GM18499 (cell line): ENCODE data around the gene PDHA2.
"Not testable (repeated sequence)": the region's sequence is repeated elsewhere in the genome, so short reads cannot be mapped to it uniquely, and the experiment has no call there.

Experiments used
- ATAC-seq: cut with Tn5 transposase; IDR thresholded peaks from one replicate; pipeline ENCODE4 v1.9.1; 2021; ENCODE audit warnings: moderate number of reproducible peaks; ENCODE audit not compliant: insufficient read depth, unreplicated experiment

The PDHA2 gene

DNA sequence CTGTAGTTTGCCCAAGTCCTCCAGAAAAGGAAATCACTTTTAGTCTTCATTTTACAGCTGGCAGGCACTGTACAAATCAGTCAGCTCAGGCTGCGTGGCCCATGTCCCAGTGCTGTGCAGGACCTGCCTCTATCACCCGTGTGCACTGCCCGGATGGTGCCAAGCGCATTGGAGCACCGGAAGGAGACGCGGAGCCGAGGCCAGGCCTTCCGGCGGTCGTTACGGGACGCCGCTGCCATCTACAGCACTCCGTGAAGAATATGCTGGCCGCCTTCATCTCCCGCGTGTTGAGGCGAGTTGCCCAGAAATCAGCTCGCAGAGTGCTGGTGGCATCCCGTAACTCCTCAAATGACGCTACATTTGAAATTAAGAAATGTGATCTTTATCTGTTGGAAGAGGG, at the start of gene PDHA2:
PDHA2 (plus strand) TSS at position 203 of the 400 bp plus-strand sequence; CDS start at position 261, 58 bp downstream.
- ATAC-seq, result no peak

DNA sequence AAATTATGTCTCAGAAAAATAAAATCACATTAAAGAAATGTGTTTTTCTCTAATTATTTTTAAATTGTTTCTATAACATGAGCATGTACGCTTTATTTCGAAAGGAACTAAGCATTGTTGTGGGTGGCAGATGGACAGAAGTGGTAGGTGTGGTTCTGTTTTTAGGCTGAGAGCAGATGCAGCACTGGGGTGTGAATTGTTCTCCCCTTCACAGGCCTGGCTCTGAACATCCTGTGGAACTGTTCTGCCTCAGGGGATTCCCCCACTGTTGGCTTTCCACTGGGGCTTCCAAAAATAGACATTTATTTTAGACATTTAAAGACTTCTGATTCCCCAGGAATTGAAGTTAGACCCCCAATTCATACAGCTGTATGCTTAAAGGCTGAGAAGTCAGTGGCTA, 41.9 kb upstream of the PDHA2 start:
- ATAC-seq, result no peak

DNA sequence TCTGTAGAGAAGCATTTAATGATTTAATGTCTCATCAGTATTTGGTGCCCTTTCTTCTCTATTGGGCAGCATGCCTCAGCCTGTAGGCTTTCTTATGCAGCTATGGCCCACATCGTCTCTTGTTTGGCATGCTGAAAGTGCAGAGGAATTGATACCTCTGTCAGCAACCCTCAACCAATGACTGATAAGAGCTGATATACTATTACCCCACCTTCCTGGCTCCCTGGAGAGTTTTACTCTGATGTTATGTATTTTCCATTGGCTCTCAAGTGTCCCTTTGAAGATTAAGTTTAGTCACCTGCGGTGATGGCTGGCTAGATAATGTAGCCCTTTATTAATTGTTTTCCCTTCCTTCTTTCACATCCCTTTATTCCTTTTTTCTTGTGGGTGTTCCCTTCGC, 41.2 kb upstream of the PDHA2 start:
- ATAC-seq, result no peak

DNA sequence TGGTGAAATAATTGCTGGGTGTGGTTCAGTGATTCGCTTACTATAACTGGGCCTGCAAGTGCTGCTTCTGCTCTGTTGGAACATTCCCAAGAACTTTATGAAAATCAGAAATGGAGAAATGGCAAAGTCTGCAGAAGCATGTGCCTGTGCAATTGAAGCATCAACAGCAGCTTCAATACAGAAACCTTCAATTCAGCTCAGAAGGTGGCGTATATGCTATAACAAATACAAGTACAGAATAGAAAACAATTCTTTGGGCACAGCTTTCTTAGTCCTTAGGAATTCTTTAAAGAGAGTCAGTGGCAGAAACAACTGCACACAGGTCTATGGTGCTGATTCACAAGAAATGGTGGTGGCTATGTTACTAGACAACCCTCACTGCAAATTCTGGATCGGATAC, 18.0 kb upstream of the PDHA2 start:
- ATAC-seq, result no peak

DNA sequence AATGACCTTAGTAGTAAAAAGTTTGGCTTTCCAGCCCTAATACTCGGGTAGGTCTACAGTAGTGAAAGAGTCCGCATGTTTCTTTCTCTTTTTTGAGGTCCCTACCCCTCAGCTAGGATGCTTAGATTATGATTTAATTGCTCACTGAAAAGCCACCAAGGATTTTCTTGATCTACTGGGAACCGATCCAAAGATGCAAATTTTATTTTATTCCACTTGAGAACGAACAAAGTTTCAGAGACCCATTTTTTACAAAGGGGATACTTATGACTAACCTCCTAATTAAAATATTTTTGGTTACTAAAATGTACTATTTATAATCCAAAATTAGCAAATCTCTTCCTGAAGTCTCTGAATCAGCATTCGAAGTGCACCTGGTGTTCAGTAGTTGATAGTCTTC, 14.3 kb upstream of the PDHA2 start:
- ATAC-seq, result no peak

DNA sequence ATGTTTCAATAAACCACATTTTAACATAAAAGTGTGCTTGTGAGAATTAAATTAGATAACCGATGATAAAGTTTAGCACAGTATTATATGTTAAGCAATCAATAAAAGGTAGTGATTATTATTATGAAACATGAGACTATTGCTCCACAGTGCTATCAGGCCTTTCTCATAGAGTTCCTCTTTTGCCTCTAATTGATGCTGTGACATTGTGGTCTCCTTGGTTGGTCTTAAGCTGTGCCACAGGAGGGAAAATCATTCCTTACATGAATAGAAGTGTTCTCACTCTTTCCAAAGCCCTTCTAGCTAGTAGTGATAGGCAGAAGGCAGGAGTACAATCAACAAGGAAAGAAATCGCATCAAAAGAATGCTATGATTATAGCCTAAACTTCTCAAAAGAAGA, 9.2 kb upstream of the PDHA2 start:
- no peak for ATAC-seq

DNA sequence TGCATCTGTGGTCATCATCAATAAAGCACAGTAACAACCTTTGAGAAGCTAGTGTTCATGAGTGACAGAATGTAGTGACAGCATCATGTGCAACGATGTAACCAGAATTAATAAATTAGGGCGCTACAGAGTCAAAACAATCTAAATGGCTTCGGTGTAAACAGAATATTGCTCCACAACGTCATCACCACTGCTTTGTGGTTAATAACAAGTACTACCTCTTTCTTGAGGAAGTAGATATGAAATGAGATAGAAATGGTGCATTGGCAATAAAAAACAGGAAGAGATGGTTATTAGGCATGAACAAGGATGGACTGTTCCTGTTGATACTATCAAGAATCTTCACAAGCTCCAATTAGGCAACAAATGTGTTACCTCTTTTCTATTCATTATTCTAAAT, 8.7 kb upstream of the PDHA2 start:
- no peak for ATAC-seq

DNA sequence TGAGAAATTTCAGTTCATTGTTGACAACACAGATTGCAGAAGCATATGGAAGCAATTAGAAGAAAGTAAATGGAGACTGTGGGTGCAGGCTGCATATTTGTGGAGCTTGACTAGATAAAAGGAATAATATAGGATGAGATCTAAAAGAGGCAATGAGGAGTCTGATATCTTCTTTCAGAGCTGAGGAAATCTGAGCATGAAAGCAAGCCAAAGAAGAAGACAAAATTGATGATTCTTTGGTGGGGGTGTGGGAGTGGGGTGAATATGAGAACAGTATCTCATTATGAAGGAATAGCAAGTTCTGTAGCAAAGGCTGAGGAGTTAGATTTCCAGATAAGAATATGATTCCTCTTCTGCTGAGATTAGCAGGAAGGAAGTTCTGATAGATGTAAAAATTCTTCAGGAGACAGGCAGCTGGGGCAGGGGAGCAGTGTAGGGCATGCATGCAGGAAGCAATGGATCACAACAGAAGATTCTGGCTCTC, 6.1 kb upstream of the PDHA2 start:
- ATAC-seq, result no peak

DNA sequence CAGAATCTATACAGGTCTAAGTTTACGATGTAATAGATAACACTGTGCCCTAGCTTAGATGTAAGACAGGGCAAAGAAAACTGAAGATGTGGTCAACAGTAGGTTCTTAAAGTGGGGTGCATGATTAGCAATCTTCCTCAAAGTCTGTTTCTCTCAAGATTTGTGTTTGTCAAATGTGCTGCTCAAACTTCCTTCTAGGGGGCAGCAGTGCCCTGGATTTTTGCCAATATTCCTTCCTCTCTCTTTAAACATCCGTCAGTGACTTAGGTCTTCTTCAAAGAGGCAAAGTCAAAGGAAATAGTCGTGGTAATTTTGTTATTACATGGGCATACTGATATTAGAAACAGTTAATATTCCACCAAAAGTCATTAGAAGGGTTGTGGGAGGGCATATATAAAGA, 4.2 kb upstream of the PDHA2 start:
- no peak for ATAC-seq

DNA sequence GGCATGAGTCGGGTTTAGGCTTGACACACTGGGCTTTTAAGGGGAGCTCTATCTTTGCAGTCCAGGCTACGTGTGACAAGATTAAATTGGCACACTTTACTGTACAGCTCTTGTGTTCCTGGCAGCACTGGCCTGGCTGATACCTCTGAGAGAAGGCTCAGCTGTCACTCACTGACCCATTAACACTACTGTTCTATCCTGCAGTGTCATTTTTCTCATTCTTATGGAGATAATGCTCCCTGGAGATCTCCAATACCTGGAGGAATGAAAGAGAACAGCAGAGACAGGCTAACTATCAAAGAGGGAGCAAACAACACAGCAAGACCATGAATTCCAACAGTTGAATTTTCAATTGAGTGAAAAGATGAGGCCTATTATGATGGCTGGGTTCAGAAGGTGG, 1.7 kb upstream of the PDHA2 start:
- ATAC-seq, result no peak

DNA sequence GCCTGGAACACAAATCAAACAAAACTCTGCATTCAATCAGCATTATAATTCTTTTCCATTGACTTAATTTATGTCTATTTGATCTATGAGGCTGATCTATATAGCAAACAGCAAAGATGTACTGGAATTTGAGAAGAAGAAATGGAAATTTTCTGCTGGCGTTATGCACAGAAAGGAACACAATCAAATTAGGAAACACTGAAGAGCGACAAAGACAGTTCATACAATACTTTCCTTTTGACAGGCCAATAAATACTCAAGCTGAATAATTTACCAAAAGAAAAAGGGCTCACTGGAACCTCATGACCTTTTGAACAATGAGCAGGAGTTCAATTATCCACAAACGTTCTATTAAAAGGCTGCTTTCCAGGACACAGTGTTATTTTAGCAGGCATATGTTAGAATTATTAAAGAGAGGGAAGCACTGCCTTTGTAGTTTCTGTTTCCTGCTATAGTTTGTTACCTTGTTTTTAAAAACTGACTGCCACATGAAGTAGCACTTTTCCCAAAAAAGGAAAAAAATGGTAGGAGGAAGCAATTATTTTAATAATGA, 8.1 kb downstream of the PDHA2 start:
- ATAC-seq, result no peak

DNA sequence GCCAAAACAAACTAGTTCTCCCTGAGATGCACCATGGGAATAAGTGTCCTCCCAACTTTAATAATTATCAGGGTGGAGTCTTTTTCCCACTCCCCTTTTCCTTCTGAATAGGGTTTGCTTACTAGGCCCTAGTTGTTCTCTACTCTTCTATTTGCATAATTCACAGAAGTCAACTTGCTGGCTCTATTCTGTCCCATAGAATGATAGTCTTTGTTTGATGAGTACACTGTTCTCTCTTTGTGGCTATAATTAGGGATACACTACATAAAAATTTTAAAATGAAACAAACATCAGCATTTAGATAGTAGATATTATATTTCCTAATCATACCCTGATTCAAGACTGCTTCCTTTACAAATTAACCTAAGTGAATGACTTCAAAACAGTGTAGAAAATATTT, 10.3 kb downstream of the PDHA2 start:
- no peak for ATAC-seq

DNA sequence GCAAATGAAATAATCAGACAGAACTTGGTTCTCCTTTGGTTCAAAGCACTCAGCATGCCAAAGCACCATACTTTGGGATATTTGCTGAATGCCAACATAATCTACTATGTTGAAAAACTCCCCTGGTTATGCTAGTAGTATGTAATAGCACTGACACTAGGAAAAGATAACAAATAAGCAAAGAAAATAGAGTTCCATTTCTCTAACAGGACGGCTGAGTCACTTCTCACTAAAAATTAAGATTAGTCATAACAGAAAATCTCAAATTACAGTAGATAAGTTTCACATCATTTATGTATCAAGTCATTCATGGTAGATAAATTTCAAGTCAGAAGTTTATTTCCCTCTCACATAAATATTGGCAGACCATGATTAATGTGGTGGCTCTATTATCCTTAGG, 17.9 kb downstream of the PDHA2 start:
- no peak for ATAC-seq

DNA sequence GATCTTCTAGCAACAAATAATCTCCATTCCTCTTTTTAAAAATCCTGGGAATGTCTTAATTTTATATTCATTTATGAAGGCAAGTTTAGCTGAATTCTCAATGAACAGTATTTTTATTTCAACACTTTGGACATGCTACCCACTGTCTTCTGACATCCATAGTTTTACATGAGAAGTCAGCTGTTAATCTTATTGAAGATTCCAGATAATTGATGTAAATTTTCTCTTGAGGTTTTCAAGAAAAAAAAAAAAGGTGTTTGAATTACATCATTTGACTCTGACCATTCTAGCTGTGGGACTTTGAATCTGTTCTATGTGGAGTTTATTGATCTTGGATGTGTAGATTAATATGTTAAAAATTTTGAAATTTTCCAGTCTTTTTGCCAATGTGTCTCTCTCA, 28.0 kb downstream of the PDHA2 start:
- no peak for ATAC-seq

DNA sequence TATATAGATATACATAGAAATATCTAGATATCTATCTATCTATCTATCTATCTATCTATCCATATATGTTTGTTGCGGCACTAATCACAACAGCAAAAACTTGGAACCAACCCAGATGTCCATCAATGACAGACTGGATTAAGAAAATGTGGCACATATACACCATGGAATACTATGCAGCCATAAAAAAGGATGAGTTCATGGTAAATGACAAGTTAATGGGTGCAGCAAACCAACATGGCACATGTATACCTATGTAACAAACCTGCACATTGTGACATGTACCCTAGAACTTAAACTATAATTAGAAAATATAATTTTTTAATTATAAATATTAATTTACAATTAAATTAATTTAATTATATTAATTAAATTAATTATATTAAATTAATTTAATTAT, 29.5 kb downstream of the PDHA2 start:
- not testable (repeated sequence) for ATAC-seq

DNA sequence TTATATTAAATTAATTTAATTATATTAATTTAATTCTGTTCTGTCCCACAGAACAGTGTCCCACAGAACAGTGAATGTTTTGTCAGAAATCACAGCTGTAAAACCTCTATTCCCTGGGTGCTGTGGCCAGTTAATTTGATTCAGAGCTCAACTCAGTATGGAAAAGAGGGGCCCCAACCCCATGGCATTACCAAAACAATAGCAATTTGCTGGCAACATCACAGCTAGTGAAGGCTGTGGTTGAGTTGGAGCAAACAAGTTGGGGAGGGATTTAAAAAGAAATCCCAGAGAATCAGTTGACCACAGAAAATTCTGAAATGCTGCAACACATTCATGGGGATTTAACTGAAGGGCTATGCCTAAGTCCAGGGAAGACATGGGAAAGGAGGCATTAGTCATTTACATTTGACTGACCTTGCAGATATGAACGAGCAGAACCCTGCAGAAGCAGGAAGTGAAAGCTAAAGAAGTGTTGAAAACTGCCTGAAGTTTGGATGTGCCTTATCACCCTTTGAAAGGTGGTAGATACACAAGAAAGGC, 30.1 kb downstream of the PDHA2 start:
- no peak for ATAC-seq

DNA sequence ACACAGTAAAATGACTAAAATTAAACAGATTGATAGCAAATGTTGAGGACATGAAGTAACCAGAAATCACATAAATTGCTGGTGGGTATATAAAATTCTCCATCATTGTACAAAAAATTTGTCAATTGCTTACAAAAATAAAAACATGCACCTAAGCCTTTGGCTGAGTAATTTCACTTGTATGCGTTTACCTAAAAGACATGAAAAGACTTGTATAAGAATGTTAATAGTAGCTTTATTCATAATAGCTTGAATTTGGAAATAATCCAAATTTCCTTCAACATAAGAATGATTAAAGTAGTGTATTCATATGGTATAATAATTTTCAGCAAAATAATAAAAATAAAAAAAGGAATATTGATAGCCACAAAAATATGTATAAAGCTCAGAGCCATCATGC, 37.7 kb downstream of the PDHA2 start:
- ATAC-seq, result no peak

DNA sequence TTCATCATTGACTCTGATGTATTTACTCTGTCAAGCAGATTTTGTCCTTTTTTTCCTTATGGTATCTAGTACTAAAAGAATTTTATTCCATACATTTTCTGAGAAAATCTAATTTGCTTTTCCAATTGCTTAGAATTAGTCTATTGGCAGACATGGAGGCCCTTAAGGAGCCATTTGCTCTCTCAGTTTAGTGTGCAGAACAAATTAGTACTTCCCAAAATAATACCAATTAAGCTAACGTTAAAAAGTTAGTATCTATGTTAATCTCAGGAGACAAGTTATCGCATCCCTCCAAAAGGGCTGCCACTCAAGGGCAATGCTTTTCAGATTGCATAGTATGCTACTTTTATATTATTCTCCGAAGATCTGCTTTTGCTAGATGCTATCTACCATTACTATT, 47.7 kb downstream of the PDHA2 start:
- no peak for ATAC-seq

DNA sequence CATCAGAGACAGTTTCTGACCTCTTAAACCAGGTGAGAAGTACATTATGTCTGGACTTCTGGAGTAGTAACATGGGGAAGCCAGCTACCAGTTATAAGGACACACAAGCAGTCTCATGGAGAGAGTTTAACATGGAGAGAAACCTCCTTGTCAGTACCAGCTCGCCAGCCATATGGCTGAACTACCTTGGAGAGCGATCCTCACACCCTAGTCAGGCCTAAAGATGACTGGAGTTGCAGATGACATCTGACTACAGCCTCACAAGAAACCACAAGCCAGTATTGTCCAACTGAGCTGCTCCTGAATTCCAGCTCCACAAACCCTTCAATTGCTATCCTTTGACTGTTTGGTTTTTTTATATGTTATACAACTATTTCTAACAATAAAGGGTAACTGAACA, 49.8 kb downstream of the PDHA2 start:
- no peak for ATAC-seq
